Prostate gland (tissue), 2 donors: ENCODE measurements around the gene COL24A1. TPM values are rescaled to one million over a fixed set of nuclear protein-coding genes. Genes with fewer than 3 reads are reported as not detected.
A peak's percentile ranks its signal among the peaks of the same experiment; 100 is the strongest.

Experiments
- DNase-seq: peaks from one replicate; pipeline ENCODE4 v3.0.0-alpha.2; 2019; ENCODE audit warnings: low spot score
- H3K27ac ChIP-seq, 2 donors: fragments of 200-600 bp; sonication (generic); 2 replicates each; pipeline ENCODE4 v1.5.1; 2017 to 2019
- H3K27me3 ChIP-seq: fragments of 200-600 bp; sonication (generic); replicated peaks from 2 replicates; pipeline ENCODE4 v1.5.1; 2019; ENCODE audit not compliant: insufficient read depth
- H3K36me3 ChIP-seq, 2 donors: fragments of 200-600 bp; sonication (generic); 1 replicate in 1 of 2; 2 replicates in 1 of 2; pipeline versions ENCODE4 v1.5.1 to v1.8.1; 2017 to 2019
- H3K4me1 ChIP-seq: fragments of 200-600 bp; sonication (generic); replicated peaks from 2 replicates; pipeline ENCODE4 v1.5.1; 2019
- H3K4me3 ChIP-seq, 2 donors: fragments of 200-600 bp; sonication (generic); 2 replicates each; pipeline ENCODE4 v1.5.1; 2017 to 2019
- H3K9me3 ChIP-seq: fragments of 200-600 bp; sonication (generic); 2 replicates; pipeline ENCODE4 v1.5.1; 2017
- POLR2A ChIP-seq: fragments of 450-650 bp; IDR thresholded peaks from one replicate; pipeline ENCODE4 v1.6.1; 2016; ENCODE audit warnings: antibody characterized with exemption, mild to moderate bottlenecking
- POLR2AphosphoS5 ChIP-seq: sonication (generic); formaldehyde crosslinking; IDR thresholded peaks from one replicate; pipeline ENCODE4 v1.6.1; 2017; ENCODE audit warnings: antibody characterized with exemption
- WGBS: methylation state at CpG from one replicate; pipeline ENCODE4 v1.1.5; 2018; 5-methylcytosine and 5-hydroxymethylcytosine counted together
- intact Hi-C: fragments of 100-400 bp; cut with DNase I; formaldehyde crosslinking; loops from one replicate; pipeline ENCODE4 v1.14.2; 2022
- total RNA-seq, 2 donors: library from RNA; depleted of rRNA; stranded (reverse); fragments of >200 nt; gene quantifications; one replicate each; pipeline ENCODE4 v1.1.0, GENCODE V29; 2016
- TF ChIP-seq, protein P1 (sequence below), 4 experiments: fragments of 200-600 bp in 2 of 4; fragments of 450-650 bp in 2 of 4; sonication (generic) in 2 of 4; IDR thresholded peaks; 1 replicate in 3 of 4; 2 replicates in 1 of 4; pipeline ENCODE4 v1.5.1; 2016 to 2019; ENCODE audit warnings: antibody characterized with exemption in 4 of 4, mild to moderate bottlenecking in 2 of 4, moderate library complexity in 2 of 4

The COL24A1 gene
- total RNA-seq, 2 donors from 2014 or later: 0.28 to 0.32 TPM

DNA sequence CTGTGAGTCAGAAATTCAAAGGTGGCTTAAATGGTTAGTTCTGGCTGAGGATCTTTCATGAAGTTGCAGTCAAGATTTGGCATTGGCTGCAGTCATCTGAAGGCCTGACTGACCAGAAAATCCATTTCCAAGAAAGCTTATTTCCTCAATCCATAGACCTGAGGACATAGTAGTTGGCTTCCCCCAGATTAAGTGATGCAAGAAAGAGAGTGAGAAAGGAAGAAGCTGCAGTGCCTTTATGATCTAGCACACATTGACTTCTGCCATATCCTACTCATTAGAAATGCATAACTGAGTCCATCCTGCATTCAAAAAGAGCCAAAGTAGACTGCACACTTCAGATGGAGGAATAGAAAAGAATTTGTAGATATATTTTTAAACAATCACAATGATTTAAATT lies 222.6 kb downstream of the COL24A1 start:
- H3K4me1 ChIP-seq: no peaks in the 10 kb centered on the region
- no peak overlapping the region for H3K27ac ChIP-seq
- no peaks in the 10 kb centered on the region for H3K36me3 ChIP-seq
- no peak for DNase-seq
- no peaks in the 10 kb centered on the region for H3K27me3 ChIP-seq
- H3K9me3 ChIP-seq: no peaks in the 10 kb centered on the region
- no peak overlapping the region for H3K4me3 ChIP-seq
- no peak for TF ChIP-seq POLR2A
- no peak for TF ChIP-seq POLR2AphosphoS5
- TF ChIP-seq, protein P1, sequence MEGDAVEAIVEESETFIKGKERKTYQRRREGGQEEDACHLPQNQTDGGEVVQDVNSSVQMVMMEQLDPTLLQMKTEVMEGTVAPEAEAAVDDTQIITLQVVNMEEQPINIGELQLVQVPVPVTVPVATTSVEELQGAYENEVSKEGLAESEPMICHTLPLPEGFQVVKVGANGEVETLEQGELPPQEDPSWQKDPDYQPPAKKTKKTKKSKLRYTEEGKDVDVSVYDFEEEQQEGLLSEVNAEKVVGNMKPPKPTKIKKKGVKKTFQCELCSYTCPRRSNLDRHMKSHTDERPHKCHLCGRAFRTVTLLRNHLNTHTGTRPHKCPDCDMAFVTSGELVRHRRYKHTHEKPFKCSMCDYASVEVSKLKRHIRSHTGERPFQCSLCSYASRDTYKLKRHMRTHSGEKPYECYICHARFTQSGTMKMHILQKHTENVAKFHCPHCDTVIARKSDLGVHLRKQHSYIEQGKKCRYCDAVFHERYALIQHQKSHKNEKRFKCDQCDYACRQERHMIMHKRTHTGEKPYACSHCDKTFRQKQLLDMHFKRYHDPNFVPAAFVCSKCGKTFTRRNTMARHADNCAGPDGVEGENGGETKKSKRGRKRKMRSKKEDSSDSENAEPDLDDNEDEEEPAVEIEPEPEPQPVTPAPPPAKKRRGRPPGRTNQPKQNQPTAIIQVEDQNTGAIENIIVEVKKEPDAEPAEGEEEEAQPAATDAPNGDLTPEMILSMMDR (IDR thresholded peaks at IDR 0.05): no peak
- intact Hi-C loops: no loop called here

DNA sequence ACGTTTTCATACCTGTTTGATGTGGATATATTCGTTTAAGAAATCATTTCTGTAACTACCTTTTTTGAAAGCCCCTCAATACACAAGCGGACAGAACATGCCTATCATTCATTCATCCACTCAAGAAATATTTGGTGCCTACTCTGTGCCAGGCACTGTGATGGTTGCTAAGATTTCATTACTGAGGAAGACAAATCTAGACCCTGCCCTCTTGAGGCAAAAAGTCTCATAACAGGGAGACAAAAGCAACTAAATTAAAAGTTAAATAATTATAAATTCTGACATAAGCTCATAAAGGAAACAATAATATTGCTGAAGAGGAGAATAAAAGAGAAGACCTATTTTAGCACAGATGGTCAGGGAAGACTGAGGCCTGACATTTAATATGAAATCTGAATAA lies 244.8 kb downstream of the COL24A1 start:
- Histone ChIP-seq H3K4me3 (no peak overlapping the region), H3K36me3 (no peaks in the 10 kb centered on the region), H3K9me3 (no peaks in the 10 kb centered on the region), H3K27me3 (no peaks in the 10 kb centered on the region), H3K4me1 (no peaks in the 10 kb centered on the region), H3K27ac (no peak overlapping the region)
- TF ChIP-seq, protein P1 (IDR thresholded peaks at IDR 0.05): peak in 1 of 4 experiments; percentile 7
- TF ChIP-seq POLR2A (no peak), POLR2AphosphoS5 (no peak)
- intact Hi-C loops: no loop called here
- WGBS: 69% methylated on average over 3 of the region's 3 CpGs
- no peak for DNase-seq

- intact Hi-C loops: no loop called here
- no peaks in the 10 kb centered on the region for H3K36me3 ChIP-seq
- H3K4me3 ChIP-seq: no peak overlapping the region
- no peak overlapping the region for H3K27ac ChIP-seq
- H3K27me3 ChIP-seq: no peaks in the 10 kb centered on the region
- no peaks in the 10 kb centered on the region for H3K9me3 ChIP-seq
- H3K4me1 ChIP-seq: no peaks in the 10 kb centered on the region
- no peak for DNase-seq
- TF ChIP-seq, protein P1 (IDR thresholded peaks at IDR 0.05): no peak
- no peak for TF ChIP-seq POLR2AphosphoS5
- no peak for TF ChIP-seq POLR2A
These were observed 255.7 kb downstream of the COL24A1 start for GRCh38 chr1:85900921-85901320.

DNA sequence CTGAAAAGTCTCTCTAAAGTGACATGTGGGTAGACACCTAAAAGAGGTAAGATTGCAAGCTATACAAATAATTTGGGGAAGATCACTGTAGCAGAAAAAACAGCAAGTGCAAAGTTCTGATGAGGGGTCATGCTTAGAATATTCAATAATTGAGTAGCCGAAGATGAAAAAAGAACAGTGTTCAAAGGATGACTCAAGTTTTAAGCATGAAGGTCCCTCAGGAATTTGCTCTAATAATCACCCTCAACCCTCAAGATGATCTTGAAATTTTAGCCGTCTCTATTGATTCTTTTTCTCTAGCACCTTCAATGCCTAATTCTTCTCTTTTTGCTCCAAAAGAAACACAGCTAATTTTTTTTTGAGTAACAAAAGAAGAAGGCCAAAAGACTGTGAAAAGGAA lies 257.7 kb downstream of the COL24A1 start:
- H3K27ac ChIP-seq: no peak overlapping the region
- intact Hi-C loops: no loop called here
- H3K4me1 ChIP-seq: no peaks in the 10 kb centered on the region
- 90% methylated on average over 2 of the region's 2 CpGs for WGBS
- no peaks in the 10 kb centered on the region for H3K9me3 ChIP-seq
- no peaks in the 10 kb centered on the region for H3K27me3 ChIP-seq
- H3K36me3 ChIP-seq: no peaks in the 10 kb centered on the region
- no peak overlapping the region for H3K4me3 ChIP-seq
- no peak for DNase-seq
- TF ChIP-seq, protein P1 (IDR thresholded peaks at IDR 0.05): no peak
- no peak for TF ChIP-seq POLR2AphosphoS5
- no peak for TF ChIP-seq POLR2A

- no peaks in the 10 kb centered on the region for H3K36me3 ChIP-seq
- no peak overlapping the region for H3K4me3 ChIP-seq
- intact Hi-C loops: no loop called here
- no peaks in the 10 kb centered on the region for H3K9me3 ChIP-seq
- no peak overlapping the region for H3K27ac ChIP-seq
- 12% methylated on average over 4 of the region's 4 CpGs for WGBS
- no peak for DNase-seq
- TF ChIP-seq POLR2AphosphoS5: no peak
- TF ChIP-seq, protein P1 (IDR thresholded peaks at IDR 0.05): peak in 3 of 4 experiments; percentile 13 to 28 (median 25)
- no peaks in the 10 kb centered on the region for H3K4me1 ChIP-seq
- H3K27me3 ChIP-seq: no peaks in the 10 kb centered on the region
These were observed 261.9 kb downstream of the COL24A1 start for GRCh38 chr1:85894651-85895050.
